IMR-90 (cell line): ENCODE results near the gene ANKS4B. TPM values are rescaled to one million over a fixed set of nuclear protein-coding genes. Genes with fewer than 3 reads are reported as not detected.
"Not testable (repeated sequence)": the region's sequence is repeated elsewhere in the genome, so short reads cannot be mapped to it uniquely, and the experiment has no call there.

Source experiments
- ATAC-seq: fragments of 200-7000 bp; cut with Tn5 transposase; 2 replicates; pipeline ENCODE4 v1.9.1; 2020; ENCODE audit warnings: low read depth, mild to moderate bottlenecking, moderate library complexity
- BruUV-seq: library from RNA; stranded (reverse); fragments of 400-500 nt; replicated peaks from 2 replicates; lab custom pipeline; 2021; lab: Mats Ljungman, UMichigan
- CTCF ChIA-PET: fragments of 300-600 bp; formaldehyde crosslinking; extraction: SDS; loops from one replicate; lab custom pipeline; 2021; ENCODE audit warnings: antibody characterized with exemption; lab: Yijun Ruan, JAX
- POLR2A ChIA-PET: fragments of 300-600 bp; sonication (Branson Sonifier 250); formaldehyde crosslinking; loops from one replicate; lab custom pipeline; 2022; ENCODE audit warnings: antibody characterized with exemption; ENCODE audit not compliant: unreplicated experiment; lab: Charles Lee
- DNase-seq: peaks from one replicate; pipeline ENCODE4 v3.0.0; 2013
- H2AFZ ChIP-seq: replicated peaks from 2 replicates; pipeline ENCODE3; 2013; ENCODE audit warnings: low read length, mild to moderate bottlenecking; ENCODE audit not compliant: poor library complexity
- H2AK5ac ChIP-seq: 2 replicates; pipeline ENCODE4 v1.6.1; 2013; ENCODE audit warnings: low read depth, low read length, inconsistent platforms
- H2AK9ac ChIP-seq: replicated peaks from 2 replicates; pipeline ENCODE3; 2013; ENCODE audit warnings: mild to moderate bottlenecking, low read depth, low read length, moderate library complexity; ENCODE audit not compliant: poor library complexity
- H2BK120ac ChIP-seq: 2 replicates; pipeline ENCODE4 v1.6.1; 2013; ENCODE audit warnings: low read depth, low read length, inconsistent platforms
- H2BK15ac ChIP-seq: 3 replicates; pipeline ENCODE4 v1.6.1; 2013; ENCODE audit warnings: low read depth, low read length, inconsistent platforms
- H2BK20ac ChIP-seq: 2 replicates; pipeline ENCODE4 v1.6.1; 2013; ENCODE audit warnings: low read depth, mild to moderate bottlenecking, inconsistent platforms, low read length, moderate library complexity
- H2BK5ac ChIP-seq: 2 replicates; pipeline ENCODE4 v1.6.1; 2013; ENCODE audit warnings: mild to moderate bottlenecking, low read depth, low read length, inconsistent platforms; ENCODE audit not compliant: poor library complexity, severe bottlenecking
- H3K14ac ChIP-seq: replicated peaks from 2 replicates; pipeline ENCODE4 v1.6.1; 2013; ENCODE audit warnings: low read depth, low read length, inconsistent platforms
- H3K18ac ChIP-seq: 2 replicates; pipeline ENCODE4 v1.6.1; 2013; ENCODE audit warnings: low read depth, low read length, control low read depth
- H3K23ac ChIP-seq: 2 replicates; pipeline ENCODE4 v1.6.1; 2013; ENCODE audit warnings: low read depth, low read length, inconsistent platforms
- H3K27ac ChIP-seq: 2 replicates; pipeline ENCODE4 v1.5.1; 2013; ENCODE audit warnings: mild to moderate bottlenecking, control low read depth, low read length; ENCODE audit not compliant: insufficient read depth
- H3K27me3 ChIP-seq: 2 replicates; pipeline ENCODE4 v1.6.1; 2013; ENCODE audit warnings: low read length; ENCODE audit not compliant: control insufficient read depth, insufficient read depth
- H3K36me3 ChIP-seq: 2 replicates; pipeline ENCODE4 v1.6.1; 2013; ENCODE audit warnings: low read length, mixed read lengths; ENCODE audit not compliant: control insufficient read depth, insufficient read depth
- H3K4ac ChIP-seq: 2 replicates; pipeline ENCODE4 v1.6.1; 2013; ENCODE audit warnings: low read depth, low read length, inconsistent platforms
- H3K4me1 ChIP-seq: 2 replicates; pipeline ENCODE4 v1.6.1; 2013; ENCODE audit warnings: low read length, mixed read lengths; ENCODE audit not compliant: control insufficient read depth, insufficient read depth
- H3K4me2 ChIP-seq: 2 replicates; pipeline ENCODE4 v1.6.1; 2013; ENCODE audit warnings: low read depth, mild to moderate bottlenecking, control low read depth, low read length, moderate library complexity
- H3K4me3 ChIP-seq: 2 replicates; pipeline ENCODE4 v1.5.1; 2013; ENCODE audit warnings: low read depth, mild to moderate bottlenecking, control low read depth, low read length, moderate library complexity; ENCODE audit not compliant: insufficient read depth
- H3K56ac ChIP-seq: 2 replicates; pipeline ENCODE4 v1.6.1; 2013; ENCODE audit warnings: low read length, inconsistent platforms; ENCODE audit not compliant: insufficient read depth; ENCODE audit errors: extremely low read depth
- H3K79me1 ChIP-seq, 2 experiments: 2 replicates each; pipeline ENCODE4 v1.6.1; 2013; ENCODE audit warnings: low read length in 2 of 2, inconsistent platforms in 1 of 2, low read depth in 1 of 2
- H3K9ac ChIP-seq: 2 replicates; pipeline ENCODE4 v1.6.1; 2013; ENCODE audit warnings: low read depth, low read length, control low read depth
- H3K9me1 ChIP-seq: 2 replicates; pipeline ENCODE4 v1.6.1; 2013; ENCODE audit warnings: low read length, inconsistent platforms; ENCODE audit not compliant: insufficient read depth
- H3K9me3 ChIP-seq: 2 replicates; pipeline ENCODE4 v1.6.1; 2013; ENCODE audit warnings: low read length; ENCODE audit not compliant: control insufficient read depth, insufficient read depth
- H4K20me1 ChIP-seq: 2 replicates; pipeline ENCODE4 v1.6.1; 2013; ENCODE audit warnings: low read length, inconsistent platforms; ENCODE audit not compliant: insufficient read depth
- H4K5ac ChIP-seq: 2 replicates; pipeline ENCODE4 v1.6.1; 2013; ENCODE audit warnings: mild to moderate bottlenecking, low read depth, low read length, control low read depth
- H4K8ac ChIP-seq, 2 experiments: 2 replicates each; pipeline ENCODE4 v1.6.1; 2013; ENCODE audit warnings: low read depth in 2 of 2, low read length in 2 of 2, control low read depth in 1 of 2, inconsistent platforms in 1 of 2
- H4K91ac ChIP-seq: 2 replicates; pipeline ENCODE4 v1.6.1; 2013; ENCODE audit warnings: low read depth, low read length, inconsistent platforms; ENCODE audit not compliant: insufficient read depth
- MAFK ChIP-seq: IDR thresholded peaks from 2 replicates; pipeline ENCODE4 v1.6.1; 2012; ENCODE audit warnings: low read depth, low read length, improper control_type of control experiment
- WGBS, 2 experiments: methylation state at CpG; one replicate each; pipeline versions ENCODE4 v1.1.5 to v1.1.7; 2013; ENCODE audit warnings: missing lambda C conversion rate in 2 of 2; ENCODE audit not compliant: insufficient read length in 1 of 2; ENCODE audit errors: extremely low coverage in 2 of 2; 5-methylcytosine and 5-hydroxymethylcytosine counted together
- dilution Hi-C: fragments of 300-500 bp; cut with HindIII; formaldehyde crosslinking; loops from one replicate; pipeline ENCODE4 v1.14.3; 2018; ENCODE audit warnings: low sequenced_read_pairs; ENCODE audit not compliant: unreplicated experiment
- in situ Hi-C: fragments of 300-500 bp; cut with MboI; formaldehyde crosslinking; loops from 3 replicates; pipeline ENCODE4 v1.14.3; 2019; ENCODE audit warnings: low sequenced_read_pairs, inconsistent platforms, mixed read lengths
- intact Hi-C: fragments of 100-400 bp; cut with micrococcal nuclease; formaldehyde crosslinking; loops from 2 replicates; pipeline ENCODE4 v1.10.0; 2022
- polyA plus RNA-seq, 3 experiments: library from polyadenylated mRNA; depleted of rRNA; stranded (reverse); fragments of >200 nt; gene quantifications; 2 replicates each; pipeline ENCODE4 v1.2.3, GENCODE V29; 2012; ENCODE audit warnings: low replicate concordance in 1 of 3
- total RNA-seq: library from RNA; depleted of rRNA; stranded (reverse); fragments of >200 nt; gene quantifications from 2 replicates; pipeline ENCODE4 v1.2.3, GENCODE V29; 2012

Gene ANKS4B
- total and polyA plus RNA-seq, 2 of the 4 experiments (the other 2 are of a cell fraction) = not detected

- peaks cover 11% of the 10 kb centered on the region for H3K27me3 ChIP-seq
- no peak overlapping the region for H2AK5ac ChIP-seq
- H4K5ac ChIP-seq = no peak overlapping the region
- no peaks in the 10 kb centered on the region for H3K4me1 ChIP-seq
- ChIA-PET CTCF (interaction anchor here (0.6 kb wide), 1 partner anchor 1821 kb away, joined by 3 read pairs; no protein-coding TSS in a partner anchor), POLR2A (no interaction called here)
- H3K79me1 ChIP-seq = no peaks in the 10 kb centered on the region
- H2AFZ ChIP-seq = no peak overlapping the region
- no peak overlapping the region for H3K27ac ChIP-seq
- H2AK9ac ChIP-seq = no peak overlapping the region
- BruUV-seq = no TSS peak
- no CpG with 5 or more reads among the region's 7 CpGs for WGBS, 2 experiments
- no peak overlapping the region for H3K23ac ChIP-seq
- H3K4me3 ChIP-seq = no peak overlapping the region
- no peak overlapping the region for H3K9ac ChIP-seq
- H3K9me1 ChIP-seq = no peaks in the 10 kb centered on the region
- H3K18ac ChIP-seq = no peak overlapping the region
- no peak overlapping the region for H2BK20ac ChIP-seq
- no peak overlapping the region for H3K14ac ChIP-seq
- no peak for TF ChIP-seq MAFK
- no peak overlapping the region for H3K56ac ChIP-seq
- no peak overlapping the region for H3K4ac ChIP-seq
- intact Hi-C loops (no loop called here), dilution Hi-C loops (no loop called here), in situ Hi-C loops (no loop called here)
- H3K9me3 ChIP-seq = no peaks in the 10 kb centered on the region
- H4K8ac ChIP-seq = no peak overlapping the region
- ATAC-seq (no peak), DNase-seq (no peak)
- no peak overlapping the region for H2BK120ac ChIP-seq
- H4K20me1 ChIP-seq = no peaks in the 10 kb centered on the region
- H3K4me2 ChIP-seq = no peak overlapping the region
- H3K36me3 ChIP-seq = no peaks in the 10 kb centered on the region
- no peak overlapping the region for H2BK15ac ChIP-seq
- H2BK5ac ChIP-seq = no peak overlapping the region
- H4K91ac ChIP-seq = no peak overlapping the region
Observed at GRCh38 chr16:21244518-21245215, 11.2 kb downstream of the ANKS4B start.

- H2AK9ac ChIP-seq, H2BK20ac ChIP-seq, H3K4me3 ChIP-seq, H3K27ac ChIP-seq, H3K4ac ChIP-seq, H2AFZ ChIP-seq, H3K18ac ChIP-seq, H4K91ac ChIP-seq, H2BK15ac ChIP-seq, H3K9ac ChIP-seq, H3K9me1 ChIP-seq, H3K9me3 ChIP-seq, ATAC-seq, H2BK120ac ChIP-seq, DNase-seq, CTCF ChIA-PET, dilution Hi-C loops, H3K4me1 ChIP-seq, H3K56ac ChIP-seq, H3K79me1 ChIP-seq, intact Hi-C loops, H4K20me1 ChIP-seq, H3K23ac ChIP-seq, in situ Hi-C loops, H4K8ac ChIP-seq, H3K14ac ChIP-seq, H2BK5ac ChIP-seq, H3K36me3 ChIP-seq, H2AK5ac ChIP-seq, H4K5ac ChIP-seq, BruUV-seq, H3K4me2 ChIP-seq, POLR2A ChIA-PET: not testable (repeated sequence)
- H3K27me3 ChIP-seq = peaks cover 17% of the 10 kb centered on the region
- WGBS, 2 experiments = no CpG with 5 or more reads among the region's 4 CpGs
Observed at GRCh38 chr16:21248179-21248578, 14.7 kb downstream of the ANKS4B start.
